A549 (cell line): ENCODE results near the gene LZTFL1.

Source experiments
- CTCF ChIP-seq: fragments of >200 bp; sonication (Bioruptor Twin); formaldehyde crosslinking; IDR thresholded peaks from 3 replicates; pipeline ENCODE4 v1.5.1; 2016
- HOXA7 ChIP-seq: fragments of 250-450 bp; sonication (Bioruptor Pico); IDR thresholded peaks from 2 replicates; pipeline ENCODE4 v1.5.0; 2020; ENCODE audit warnings: mild to moderate bottlenecking, moderate library complexity
- RAD21 ChIP-seq, 2 experiments: fragments of >200 bp in 1 of 2; sonication (Bioruptor Twin) in 1 of 2; formaldehyde crosslinking in 1 of 2; IDR thresholded peaks in 1 of 2; conservative IDR thresholded peaks in 1 of 2; 2 replicates in 1 of 2; 3 replicates in 1 of 2; pipeline ENCODE4 v1.6.1; 2012 to 2018; ENCODE audit warnings: inconsistent platforms in 1 of 2
- RFX5 ChIP-seq: fragments of 450-650 bp; IDR thresholded peaks from 2 replicates; pipeline ENCODE4 v1.7.1; 2014; ENCODE audit warnings: antibody characterized with exemption, mild to moderate bottlenecking, moderate library complexity
- ZNF302 ChIP-seq: fragments of 250-450 bp; sonication (Bioruptor Pico); IDR thresholded peaks from 2 replicates; pipeline ENCODE4 v1.9.0; 2021; ENCODE audit warnings: inconsistent platforms, mild to moderate bottlenecking, moderate library complexity

GRCh38 chr3:45790596-45790995, 51.3 kb downstream of the LZTFL1 start:
- TF ChIP-seq RAD21 (conservative IDR thresholded peaks at IDR 0.05 in 1 of 2, IDR thresholded peaks at IDR 0.05 in 1 of 2): no peak
- TF ChIP-seq RFX5: no peak
- TF ChIP-seq CTCF: no peak
- no peak for TF ChIP-seq ZNF302
- TF ChIP-seq HOXA7 (CRISPR knock-in tag): no peak
